H9 (cell line): Measurements from ENCODE around the gene MERTK. TPM values are rescaled to one million over a fixed set of nuclear protein-coding genes. Genes with fewer than 3 reads are reported as not detected.

Source experiments
- DNase-seq: peaks from one replicate; pipeline ENCODE4 v3.0.0-alpha.2; 2017
- H2AFZ ChIP-seq: one replicate; pipeline ENCODE4 v1.6.1; 2013; ENCODE audit warnings: mild to moderate bottlenecking, low read length, control low read depth, moderate library complexity
- H2AK5ac ChIP-seq: 2 replicates; pipeline ENCODE4 v1.6.1; 2013; ENCODE audit warnings: low read length, control low read depth, mixed read lengths; ENCODE audit not compliant: insufficient read length
- H2BK120ac ChIP-seq: one replicate; pipeline ENCODE4 v1.6.1; 2013; ENCODE audit warnings: low read depth, mild to moderate bottlenecking, low read length, control low read depth, inconsistent platforms; ENCODE audit not compliant: poor library complexity, severe bottlenecking
- H2BK12ac ChIP-seq: 2 replicates; pipeline ENCODE4 v1.6.1; 2013; ENCODE audit warnings: low read length, control low read depth, mixed read lengths, low read depth; ENCODE audit not compliant: insufficient read length
- H2BK15ac ChIP-seq: 2 replicates; pipeline ENCODE4 v1.6.1; 2013; ENCODE audit warnings: low read depth, low read length, control low read depth
- H2BK20ac ChIP-seq: one replicate; pipeline ENCODE4 v1.6.1; 2013; ENCODE audit warnings: low read depth, mild to moderate bottlenecking, low read length, control low read depth, inconsistent platforms; ENCODE audit not compliant: poor library complexity, severe bottlenecking
- H2BK5ac ChIP-seq: 2 replicates; pipeline ENCODE4 v1.6.1; 2013; ENCODE audit warnings: low read length, control low read depth, mixed read lengths; ENCODE audit not compliant: insufficient read length
- H3K14ac ChIP-seq: 2 replicates; pipeline ENCODE4 v1.6.1; 2013; ENCODE audit warnings: low read length, control low read depth; ENCODE audit not compliant: insufficient read depth
- H3K18ac ChIP-seq: 2 replicates; pipeline ENCODE4 v1.6.1; 2013; ENCODE audit warnings: low read depth, mild to moderate bottlenecking, mixed read lengths, low read length, control low read depth; ENCODE audit not compliant: insufficient read length
- H3K23ac ChIP-seq: 2 replicates; pipeline ENCODE4 v1.6.1; 2013; ENCODE audit warnings: low read length, control low read depth, mixed read lengths, low read depth; ENCODE audit not compliant: insufficient read length
- H3K23me2 ChIP-seq: 2 replicates; pipeline ENCODE4 v1.6.1; 2013; ENCODE audit warnings: low read depth, mild to moderate bottlenecking, mixed read lengths, low read length, control low read depth; ENCODE audit not compliant: insufficient read length, poor library complexity, severe bottlenecking
- H3K27ac ChIP-seq: 2 replicates; pipeline ENCODE4 v1.5.1; 2013; ENCODE audit warnings: low read length, control low read depth, mixed read lengths, low read depth; ENCODE audit not compliant: insufficient read length
- H3K27me3 ChIP-seq: 2 replicates; pipeline ENCODE4 v1.6.1; 2013; ENCODE audit warnings: low read length, control low read depth, inconsistent platforms; ENCODE audit not compliant: insufficient read depth
- H3K4ac ChIP-seq: 2 replicates; pipeline ENCODE4 v1.6.1; 2013; ENCODE audit warnings: low read depth, mild to moderate bottlenecking, control low read depth, inconsistent platforms, low read length, moderate library complexity
- H3K4me1 ChIP-seq: 2 replicates; pipeline ENCODE4 v1.6.1; 2013; ENCODE audit warnings: low read length, control low read depth, inconsistent platforms; ENCODE audit not compliant: insufficient read depth
- H3K4me2 ChIP-seq: 2 replicates; pipeline ENCODE4 v1.6.1; 2013; ENCODE audit warnings: low read length, control low read depth, mixed read lengths; ENCODE audit not compliant: insufficient read length, insufficient read depth
- H3K56ac ChIP-seq: 2 replicates; pipeline ENCODE4 v1.6.1; 2013; ENCODE audit warnings: low read depth, mild to moderate bottlenecking, mixed read lengths, low read length, control low read depth; ENCODE audit not compliant: insufficient read length
- H3K79me1 ChIP-seq: 2 replicates; pipeline ENCODE4 v1.6.1; 2013; ENCODE audit warnings: low read depth, mild to moderate bottlenecking, moderate library complexity, low read length, control low read depth, inconsistent platforms; ENCODE audit not compliant: insufficient read depth, poor library complexity, severe bottlenecking
- H3K79me2 ChIP-seq: 2 replicates; pipeline ENCODE4 v1.6.1; 2013; ENCODE audit warnings: low read length, control low read depth, inconsistent platforms; ENCODE audit not compliant: insufficient read depth
- H3K9ac ChIP-seq: 2 replicates; pipeline ENCODE4 v1.6.1; 2013; ENCODE audit warnings: low read length, control low read depth, mixed read lengths; ENCODE audit not compliant: insufficient read length; ENCODE audit errors: extremely low read depth
- H3K9me3 ChIP-seq: one replicate; pipeline ENCODE4 v1.6.1; 2013; ENCODE audit warnings: low read depth, low read length, inconsistent platforms; ENCODE audit not compliant: control insufficient read depth
- H3T11ph ChIP-seq: one replicate; pipeline ENCODE4 v1.6.1; 2013; ENCODE audit warnings: mild to moderate bottlenecking, low read length, control low read depth, inconsistent platforms
- H4K20me1 ChIP-seq: one replicate; pipeline ENCODE4 v1.6.1; 2013; ENCODE audit not compliant: control insufficient read depth, insufficient read length, insufficient read depth
- H4K5ac ChIP-seq: 2 replicates; pipeline ENCODE4 v1.6.1; 2013; ENCODE audit warnings: low read depth, mild to moderate bottlenecking, mixed read lengths, low read length, control low read depth; ENCODE audit not compliant: insufficient read length
- H4K8ac ChIP-seq: replicated peaks from 2 replicates; pipeline ENCODE4 v1.6.1; 2013; ENCODE audit warnings: low read length, control low read depth, mixed read lengths, low read depth; ENCODE audit not compliant: insufficient read length
- H4K91ac ChIP-seq: 2 replicates; pipeline ENCODE4 v1.6.1; 2013; ENCODE audit warnings: low read depth, mild to moderate bottlenecking, moderate library complexity, mixed read lengths, low read length, control low read depth; ENCODE audit not compliant: insufficient read length
- H3K27ac Mint-ChIP-seq, 3 experiments: 2 replicates in 2 of 3; 3 replicates in 1 of 3; pipeline ENCODE4 v1.8.0; 2020 to 2021; ENCODE audit warnings: mixed read lengths in 3 of 3, mild to moderate bottlenecking in 1 of 3, moderate library complexity in 1 of 3
- H3K27me3 Mint-ChIP-seq: 2 replicates; pipeline ENCODE4 v1.8.0; 2021; ENCODE audit warnings: low read depth, mild to moderate bottlenecking, moderate library complexity, mixed read lengths
- H3K36me3 Mint-ChIP-seq, 3 experiments: 2 replicates in 2 of 3; 3 replicates in 1 of 3; pipeline ENCODE4 v1.8.0; 2020 to 2021; ENCODE audit warnings: low read depth in 3 of 3, mixed read lengths in 3 of 3; ENCODE audit not compliant: insufficient read depth in 1 of 3
- H3K4me1 Mint-ChIP-seq, 2 experiments: 2 replicates each; pipeline ENCODE4 v1.8.0; 2020; ENCODE audit warnings: mixed read lengths in 2 of 2
- H3K4me3 Mint-ChIP-seq, 2 experiments: 2 replicates in 1 of 2; 3 replicates in 1 of 2; pipeline ENCODE4 v1.8.0; 2020 to 2021; ENCODE audit warnings: mild to moderate bottlenecking in 2 of 2, mixed read lengths in 2 of 2, moderate library complexity in 1 of 2
- H3K9me3 Mint-ChIP-seq, 2 experiments: 2 replicates in 1 of 2; 3 replicates in 1 of 2; pipeline ENCODE4 v1.8.0; 2020; ENCODE audit warnings: mild to moderate bottlenecking in 2 of 2, mixed read lengths in 2 of 2, moderate library complexity in 1 of 2
- WGBS: extraction: QIAGEN DNeasy Blood & Tissue Kit; methylation state at CpG from one replicate; pipeline ENCODE4 v1.1.7; 2013; ENCODE audit warnings: missing lambda C conversion rate, low lambda C conversion rate, mixed read lengths; ENCODE audit not compliant: insufficient read length; ENCODE audit errors: extremely low coverage; 5-methylcytosine and 5-hydroxymethylcytosine counted together
- total RNA-seq: library from RNA; stranded (reverse); gene quantifications from 2 replicates; pipeline ENCODE4 v1.2.1, GENCODE V29; 2021
- TF ChIP-seq, protein P1 (sequence below): fragments of 200-600 bp; sonication (generic); conservative IDR thresholded peaks from 3 replicates; pipeline ENCODE4 v1.8.0; 2021; ENCODE audit warnings: antibody characterized with exemption, mild to moderate bottlenecking

The MERTK gene
- total RNA-seq, 1 experiment from 2014 or later = 4.8 TPM

DNA sequence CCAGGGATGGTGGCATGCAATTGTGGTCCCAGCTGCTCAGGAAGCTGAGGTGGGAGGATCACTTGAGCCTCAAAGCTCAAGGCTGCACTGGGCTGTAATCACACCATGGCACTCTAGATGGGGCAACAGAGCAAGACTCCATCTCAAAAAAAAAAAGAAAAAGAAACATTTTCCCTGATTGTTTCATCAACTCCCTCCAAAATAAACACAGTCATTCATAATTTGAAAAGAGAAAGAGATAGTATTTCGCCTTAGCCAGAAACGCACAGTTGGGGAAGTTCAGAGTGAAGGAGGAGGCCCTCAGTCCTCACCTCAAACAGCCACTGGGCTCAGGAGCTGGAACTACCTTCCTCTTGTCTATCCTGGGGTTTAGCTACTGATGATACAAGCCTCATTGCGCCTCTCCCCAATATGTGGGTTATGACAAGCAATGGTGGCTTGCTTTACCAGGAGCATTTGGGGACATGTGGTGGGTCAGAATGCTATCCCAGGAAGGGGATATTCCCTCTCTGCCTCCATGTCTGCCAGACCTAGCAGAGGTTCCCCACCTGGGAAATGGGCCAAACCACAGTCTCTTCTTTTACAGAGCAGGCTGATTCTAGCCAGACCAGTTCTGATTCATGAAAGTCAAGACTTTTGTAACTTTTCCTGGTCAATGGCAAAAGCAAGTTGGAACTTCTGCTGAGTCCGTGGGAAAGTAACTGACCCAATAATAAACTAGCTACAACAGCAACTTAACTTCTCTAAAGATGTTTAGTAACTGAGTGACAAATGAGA is 134.5 kb downstream of the MERTK start:
- H3K4me1 ChIP-seq = no peaks in the 10 kb centered on the region
- H3K79me1 ChIP-seq = no peaks in the 10 kb centered on the region
- H3K4me1 Mint-ChIP-seq = peaks cover 20 to 25% of the 10 kb centered on the region in 2 experiments
- H3K27ac ChIP-seq = no peak overlapping the region
- no peak overlapping the region for H2BK15ac ChIP-seq
- no peak overlapping the region for H2BK120ac ChIP-seq
- no CpG with 5 or more reads among the region's 4 CpGs for WGBS
- H3K36me3 Mint-ChIP-seq = peaks cover 0 to 9% (median 0%) of the 10 kb centered on the region in 3 experiments; a peak in 3 of 7 replicates
- H3K23me2 ChIP-seq = no peaks in the 10 kb centered on the region
- H3K23ac ChIP-seq = no peak overlapping the region
- no peaks in the 10 kb centered on the region for H3K27me3 ChIP-seq
- no peak overlapping the region for H2AK5ac ChIP-seq
- no peak overlapping the region for H3T11ph ChIP-seq
- H3K14ac ChIP-seq = no peak overlapping the region
- no peak overlapping the region for H4K8ac ChIP-seq
- H3K4me3 Mint-ChIP-seq = no peak overlapping the region
- H3K4me2 ChIP-seq = no peak overlapping the region
- no peaks in the 10 kb centered on the region for H3K79me2 ChIP-seq
- no peak overlapping the region for H4K5ac ChIP-seq
- DNase-seq = no peak
- H4K20me1 ChIP-seq = no peaks in the 10 kb centered on the region
- H2BK5ac ChIP-seq = no peak overlapping the region
- H3K9me3 Mint-ChIP-seq = peaks cover 2 to 4% of the 10 kb centered on the region in 2 experiments; a peak in 2 of 5 replicates
- no peak overlapping the region for H3K9ac ChIP-seq
- no peak overlapping the region for H2AFZ ChIP-seq
- no peaks in the 10 kb centered on the region for H3K27me3 Mint-ChIP-seq
- H2BK12ac ChIP-seq = no peak overlapping the region
- TF ChIP-seq, protein P1, sequence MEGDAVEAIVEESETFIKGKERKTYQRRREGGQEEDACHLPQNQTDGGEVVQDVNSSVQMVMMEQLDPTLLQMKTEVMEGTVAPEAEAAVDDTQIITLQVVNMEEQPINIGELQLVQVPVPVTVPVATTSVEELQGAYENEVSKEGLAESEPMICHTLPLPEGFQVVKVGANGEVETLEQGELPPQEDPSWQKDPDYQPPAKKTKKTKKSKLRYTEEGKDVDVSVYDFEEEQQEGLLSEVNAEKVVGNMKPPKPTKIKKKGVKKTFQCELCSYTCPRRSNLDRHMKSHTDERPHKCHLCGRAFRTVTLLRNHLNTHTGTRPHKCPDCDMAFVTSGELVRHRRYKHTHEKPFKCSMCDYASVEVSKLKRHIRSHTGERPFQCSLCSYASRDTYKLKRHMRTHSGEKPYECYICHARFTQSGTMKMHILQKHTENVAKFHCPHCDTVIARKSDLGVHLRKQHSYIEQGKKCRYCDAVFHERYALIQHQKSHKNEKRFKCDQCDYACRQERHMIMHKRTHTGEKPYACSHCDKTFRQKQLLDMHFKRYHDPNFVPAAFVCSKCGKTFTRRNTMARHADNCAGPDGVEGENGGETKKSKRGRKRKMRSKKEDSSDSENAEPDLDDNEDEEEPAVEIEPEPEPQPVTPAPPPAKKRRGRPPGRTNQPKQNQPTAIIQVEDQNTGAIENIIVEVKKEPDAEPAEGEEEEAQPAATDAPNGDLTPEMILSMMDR = peak; percentile 24; the same call in 2 of the 3 replicates
- no peak overlapping the region for H4K91ac ChIP-seq
- no peak overlapping the region for H3K18ac ChIP-seq
- no peaks in the 10 kb centered on the region for H3K9me3 ChIP-seq
- H3K56ac ChIP-seq = no peak overlapping the region
- H2BK20ac ChIP-seq = no peak overlapping the region
- H3K27ac Mint-ChIP-seq = peak overlapping the region in 1 of 3 experiments; percentile 77; a peak in 1 of 7 replicates
- no peak overlapping the region for H3K4ac ChIP-seq
